CD4-positive, alpha-beta T cell treated with Interleukin-10 for 1 hour (primary cell): ENCODE results near the gene B3GNT9.
A peak's percentile ranks its signal among the peaks of the same experiment; 100 is the strongest.

ENCODE experiments used
- DNase-seq: peaks from one replicate; pipeline ENCODE4 v3.0.0-alpha.2; 2020

The B3GNT9 gene, protein sequence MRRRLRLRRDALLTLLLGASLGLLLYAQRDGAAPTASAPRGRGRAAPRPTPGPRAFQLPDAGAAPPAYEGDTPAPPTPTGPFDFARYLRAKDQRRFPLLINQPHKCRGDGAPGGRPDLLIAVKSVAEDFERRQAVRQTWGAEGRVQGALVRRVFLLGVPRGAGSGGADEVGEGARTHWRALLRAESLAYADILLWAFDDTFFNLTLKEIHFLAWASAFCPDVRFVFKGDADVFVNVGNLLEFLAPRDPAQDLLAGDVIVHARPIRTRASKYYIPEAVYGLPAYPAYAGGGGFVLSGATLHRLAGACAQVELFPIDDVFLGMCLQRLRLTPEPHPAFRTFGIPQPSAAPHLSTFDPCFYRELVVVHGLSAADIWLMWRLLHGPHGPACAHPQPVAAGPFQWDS

DNA sequence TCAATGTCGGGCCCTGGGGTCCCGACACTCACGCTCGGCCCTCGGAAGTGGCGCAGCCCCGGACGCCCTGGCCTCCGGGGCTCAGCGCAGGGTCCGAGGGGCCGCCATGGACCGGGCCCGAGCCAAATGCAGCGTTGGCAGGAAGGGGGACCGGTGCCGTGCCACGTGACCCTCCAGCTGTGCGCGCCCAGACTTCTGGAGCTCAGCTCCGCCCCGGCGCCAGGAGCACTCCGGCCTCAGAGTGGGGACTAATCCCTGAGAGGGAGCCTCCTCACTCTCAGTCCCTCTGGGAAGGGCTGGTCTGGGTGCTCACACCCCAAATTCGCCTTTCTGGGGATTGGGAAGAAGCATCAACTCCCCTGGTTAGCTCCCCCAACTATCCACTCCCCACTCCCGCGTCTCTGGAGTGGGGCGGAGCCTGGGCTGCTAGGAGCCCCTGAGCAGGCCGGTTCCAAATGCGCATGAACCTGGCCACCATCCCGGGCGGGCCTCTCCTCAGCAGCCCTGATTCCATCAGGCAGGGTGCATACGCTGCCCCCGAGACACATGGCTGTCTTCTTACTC lies at the start of gene B3GNT9:
Gene B3GNT9, minus strand, starts transcription at position 166 of the 564 bp plus-strand sequence. CDS start 513 bp downstream, outside the sequence.
- peak; percentile 29 for DNase-seq

DNA sequence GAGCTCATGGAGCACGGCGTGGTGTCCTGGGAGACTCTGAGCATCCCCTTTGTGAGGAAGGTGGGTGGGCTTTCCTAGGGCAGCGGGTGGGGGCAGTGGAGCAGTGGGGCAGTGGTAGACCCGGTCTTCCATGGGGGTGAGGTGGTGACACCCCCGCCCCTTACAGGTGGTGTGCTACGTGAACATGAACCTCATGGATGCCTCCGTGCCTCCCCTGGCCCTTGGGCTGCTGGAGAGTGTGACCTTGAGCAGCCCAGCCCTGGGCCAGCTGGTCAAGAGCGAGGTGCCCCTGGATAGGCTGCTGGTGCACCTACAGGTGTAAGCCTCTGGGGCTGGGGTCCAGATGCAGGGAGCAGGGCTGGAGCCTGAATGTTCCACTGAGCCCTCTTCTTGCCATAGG lies 49.7 kb upstream of the B3GNT9 start:
- DNase-seq = no peak

DNA sequence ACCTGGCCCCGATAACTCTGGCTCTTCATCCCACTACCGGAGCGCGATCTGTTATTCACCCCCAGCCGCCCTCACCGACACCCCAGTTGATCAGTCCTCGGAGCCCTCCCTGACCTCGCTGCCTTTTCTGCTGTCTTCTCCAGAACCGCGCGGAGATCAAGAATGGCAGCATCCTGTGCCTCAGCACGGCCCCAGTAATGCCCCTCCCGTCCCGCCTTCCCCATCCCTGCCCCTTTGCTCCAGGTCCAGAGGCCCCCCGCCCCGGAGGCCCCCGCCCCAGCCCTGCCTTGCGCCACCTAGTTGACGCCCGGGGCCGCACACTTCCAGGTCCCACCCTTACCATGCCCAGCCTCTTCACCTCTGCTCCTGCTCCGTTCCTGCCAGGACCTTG lies 49.0 kb upstream of the B3GNT9 start:
- no peak for DNase-seq

GRCh38 chr16:67199011-67199807 lies 48.4 kb upstream of the B3GNT9 start, which contains the start of gene ELMO3:
Gene ELMO3 (plus strand): TSS chr16:67199131. CDS start chr16:67199327, 196 bp downstream.
- DNase-seq = no peak

- peak; percentile 38 for DNase-seq
These were observed 47.5 kb upstream of the B3GNT9 start for GRCh38 chr16:67198238-67198734.

DNA sequence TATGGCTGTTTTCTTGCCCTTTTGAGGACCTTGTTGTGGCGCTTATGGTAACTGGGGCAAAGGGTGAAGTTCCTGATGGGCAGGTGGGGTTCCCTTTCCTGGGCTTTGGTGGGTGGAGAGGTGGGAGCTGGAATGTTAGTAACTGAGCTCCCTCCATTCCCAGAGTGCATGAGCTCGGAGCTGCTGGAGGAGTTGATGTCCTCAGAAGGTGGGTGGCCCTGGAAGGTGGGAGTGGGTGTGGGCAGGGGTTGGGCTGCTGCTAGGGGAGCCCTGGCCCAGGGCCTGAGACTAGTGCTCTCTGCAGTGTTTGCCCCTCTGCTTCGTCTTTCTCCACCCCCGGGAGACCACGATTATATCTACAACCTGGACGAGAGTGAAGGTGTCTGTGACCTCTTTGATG lies 46.9 kb upstream of the B3GNT9 start:
- no peak for DNase-seq

DNA sequence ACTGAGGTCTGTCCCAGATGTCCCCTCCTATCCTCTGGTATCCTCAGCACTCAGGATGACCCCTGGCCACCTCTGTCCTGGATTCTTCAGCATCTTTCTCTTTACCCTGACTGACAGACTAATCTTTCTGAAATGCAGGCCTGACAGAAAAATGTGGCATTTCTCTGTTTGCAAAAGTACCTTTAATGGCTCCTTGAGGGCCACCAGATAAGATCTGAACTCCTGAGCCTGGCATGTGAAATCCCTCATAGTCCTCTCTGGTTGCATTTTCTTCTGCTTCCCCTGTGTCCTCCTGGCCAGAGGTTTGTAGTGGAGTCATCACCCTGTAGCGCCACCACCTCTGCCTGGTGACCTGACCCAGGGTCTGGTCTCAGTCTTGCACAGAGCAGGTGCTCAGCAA lies 46.1 kb upstream of the B3GNT9 start:
- no peak for DNase-seq

GRCh38 chr16:67195676-67196075 lies 44.9 kb upstream of the B3GNT9 start:
- no peak for DNase-seq

GRCh38 chr16:67194260-67194659 lies 43.5 kb upstream of the B3GNT9 start:
- no peak for DNase-seq

GRCh38 chr16:67193536-67193935 lies 42.7 kb upstream of the B3GNT9 start:
- DNase-seq = no peak

DNA sequence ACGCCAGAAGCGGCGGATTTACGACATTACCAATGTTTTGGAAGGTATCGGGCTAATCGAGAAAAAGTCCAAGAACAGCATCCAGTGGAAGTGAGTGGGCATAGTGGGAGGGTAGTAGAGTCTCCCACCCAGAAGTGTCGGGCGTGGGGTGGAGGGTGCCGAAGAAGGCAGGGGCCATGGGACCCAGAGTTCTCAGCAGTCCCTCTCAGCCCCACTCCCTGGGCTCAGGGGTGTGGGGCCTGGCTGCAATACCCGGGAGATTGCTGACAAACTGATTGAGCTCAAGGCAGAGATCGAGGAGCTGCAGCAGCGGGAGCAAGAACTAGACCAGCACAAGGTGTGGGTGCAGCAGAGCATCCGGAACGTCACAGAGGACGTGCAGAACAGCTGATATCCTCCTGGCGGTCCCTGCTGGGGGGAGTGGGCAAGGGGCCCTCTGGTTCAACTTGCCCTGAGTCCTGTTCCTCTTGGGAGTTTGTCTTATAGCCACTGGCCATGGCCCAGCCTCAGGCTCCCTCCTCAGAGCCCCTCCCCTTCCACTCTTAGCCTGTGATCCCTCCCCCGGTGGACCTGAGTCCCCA lies 42.1 kb upstream of the B3GNT9 start:
- no peak for DNase-seq

DNA sequence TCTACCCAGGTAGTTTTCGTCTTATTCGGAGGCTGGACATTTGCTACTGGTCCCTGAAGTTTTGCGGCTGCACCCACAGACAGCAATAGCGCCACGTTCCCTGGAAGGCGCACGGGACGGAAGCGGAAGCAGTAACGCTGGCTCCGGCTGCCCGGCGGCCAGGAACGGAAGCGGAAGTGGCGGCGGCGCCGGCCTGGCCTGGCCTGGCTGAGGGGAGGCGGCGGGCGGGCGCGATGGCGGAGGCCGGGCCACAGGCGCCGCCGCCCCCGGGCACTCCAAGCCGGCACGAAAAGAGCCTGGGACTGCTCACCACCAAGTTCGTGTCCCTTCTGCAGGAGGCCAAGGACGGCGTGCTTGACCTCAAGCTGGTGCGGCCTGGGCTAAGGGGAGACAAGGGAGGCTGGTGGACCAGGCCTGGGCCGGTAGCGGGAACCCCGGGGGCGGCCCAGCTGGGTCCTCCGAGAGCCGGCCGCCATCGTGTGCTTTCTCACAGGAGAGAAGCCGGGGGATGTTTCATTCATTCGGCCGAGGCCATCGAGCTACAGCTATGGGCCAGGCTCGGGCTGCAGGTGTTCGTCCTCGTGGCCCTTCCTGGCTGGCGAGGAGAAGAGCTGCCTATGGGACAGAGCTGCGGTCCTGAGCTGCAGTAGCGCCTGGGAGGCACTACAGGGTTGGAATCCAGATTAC lies 41.3 kb upstream of the B3GNT9 start, which contains the start of gene E2F4:
Gene E2F4, plus strand, starts transcription at position 161 of the 687 bp plus-strand sequence. Its CDS starts 73 bp downstream, at position 234.
- peak; percentile 89 for DNase-seq

DNA sequence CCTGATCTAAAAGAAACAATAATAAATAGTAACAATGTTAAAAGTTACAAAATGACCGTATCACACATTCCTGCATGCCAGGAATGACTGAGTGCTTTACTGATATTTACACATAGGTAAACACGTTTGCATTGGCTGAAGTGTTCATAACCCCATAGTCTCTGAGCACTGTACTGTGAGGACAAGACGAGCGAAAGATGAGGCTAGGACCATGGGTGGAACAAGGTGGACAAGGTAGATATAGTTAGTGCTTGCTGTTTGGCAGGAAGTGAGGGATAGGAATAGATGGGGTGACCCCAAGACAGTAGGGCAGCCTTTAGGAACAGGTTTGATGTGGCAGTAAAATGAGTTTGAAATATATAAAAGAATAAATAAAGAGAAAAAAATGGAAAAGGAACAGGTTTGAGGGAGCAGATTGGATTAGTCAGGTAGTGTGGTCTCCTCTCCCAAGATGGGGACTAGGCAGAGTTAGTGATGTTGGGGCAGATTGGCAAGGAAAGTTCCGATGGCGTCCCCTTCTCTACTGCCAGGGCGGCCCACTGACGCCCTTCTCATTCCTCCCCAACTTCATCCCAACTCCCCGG lies 40.7 kb upstream of the B3GNT9 start:
- no peak for DNase-seq

GRCh38 chr16:67190448-67191399 lies 39.9 kb upstream of the B3GNT9 start:
- no peak for DNase-seq

- DNase-seq = no peak
These were observed 39.2 kb upstream of the B3GNT9 start, which contains the start of gene EXOC3L1 for GRCh38 chr16:67190041-67190440. Gene EXOC3L1 (minus strand): TSS chr16:67190136. CDS start chr16:67189676, 460 bp downstream.

GRCh38 chr16:67188798-67189197 lies 38.0 kb upstream of the B3GNT9 start:
- no peak for DNase-seq

- no peak for DNase-seq
These were observed 37.5 kb upstream of the B3GNT9 start for GRCh38 chr16:67188323-67188722.

DNA sequence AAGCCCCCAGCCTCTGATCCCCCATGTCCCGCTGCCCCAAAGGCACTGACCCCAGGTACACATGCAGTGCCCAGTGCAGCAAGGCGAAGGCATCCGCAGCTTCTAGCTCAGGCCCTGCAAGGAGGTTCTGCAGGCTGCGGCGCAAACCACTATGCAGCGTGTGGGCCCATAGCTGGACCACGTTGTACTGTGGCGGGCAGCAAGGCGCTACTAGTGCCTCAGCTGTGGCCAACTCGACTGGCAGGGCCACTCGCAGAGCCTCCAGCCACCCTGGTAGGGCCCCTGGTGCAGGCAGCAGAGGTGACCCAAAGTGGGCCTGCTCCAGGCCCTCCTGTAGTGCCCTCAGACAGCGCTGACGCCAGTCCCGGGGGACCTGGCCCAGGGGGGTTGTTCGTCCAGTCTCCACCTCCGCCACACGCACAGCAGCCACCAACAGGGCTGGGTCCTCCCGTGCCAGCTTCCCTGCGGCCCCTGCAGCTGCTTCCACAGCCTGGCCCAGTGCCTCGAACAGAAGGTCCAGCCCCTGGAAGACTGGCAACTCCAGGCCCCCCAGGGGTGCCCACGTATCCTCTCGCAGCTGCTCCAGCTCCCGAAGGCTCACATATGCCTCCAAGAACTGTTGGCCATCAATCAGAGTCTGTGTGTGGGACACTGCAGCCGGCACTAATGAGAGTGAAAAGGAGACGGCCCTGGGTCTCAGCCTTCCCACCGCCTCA lies 36.5 kb upstream of the B3GNT9 start:
- DNase-seq = no peak

- DNase-seq = no peak
These were observed 35.8 kb upstream of the B3GNT9 start for GRCh38 chr16:67186550-67186950.

DNA sequence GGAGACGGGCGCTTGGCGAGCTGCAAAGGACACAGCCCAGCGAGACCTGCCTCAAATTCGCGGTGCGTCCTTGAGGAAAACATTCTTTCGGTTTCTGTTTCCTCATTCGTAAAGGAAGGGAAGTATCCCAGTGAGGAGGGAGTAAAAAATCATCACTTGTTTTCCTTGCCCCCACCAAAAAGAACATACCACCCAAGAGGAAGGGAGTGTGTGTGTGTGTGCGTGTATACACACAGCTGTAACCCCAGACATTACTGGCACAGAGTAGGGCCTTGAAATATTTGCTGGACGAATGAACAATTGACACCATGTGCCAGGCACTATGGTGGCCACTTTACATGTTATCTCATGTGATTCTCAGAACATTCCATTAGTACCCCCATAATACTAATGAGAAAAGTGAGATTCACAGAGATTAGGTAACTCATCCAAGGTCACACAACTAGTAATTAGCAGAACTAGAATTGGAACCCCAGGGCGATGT lies 34.9 kb upstream of the B3GNT9 start:
- DNase-seq = no peak
